Measurements from ENCODE around the gene MTHFSD.

MTHFSD gene

DNA sequence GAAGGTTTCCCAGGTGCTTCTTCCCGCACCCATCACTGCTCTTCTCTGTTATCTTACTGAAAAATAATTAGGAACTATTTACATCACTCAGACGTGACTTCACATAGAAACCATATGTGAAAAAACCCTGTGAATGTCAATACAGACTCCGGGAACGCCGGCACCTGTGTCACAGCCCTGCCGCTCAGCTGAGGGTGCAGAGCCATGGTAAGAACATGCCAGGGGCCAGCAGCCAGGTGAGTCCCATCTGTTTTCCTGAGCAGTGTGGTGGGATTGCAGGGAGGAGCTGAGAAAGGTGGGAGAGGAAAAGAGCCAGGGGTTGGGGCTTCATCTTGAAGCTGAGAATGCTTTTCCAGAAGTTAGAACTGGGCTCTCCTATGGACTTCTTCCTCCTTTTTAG lies 31.0 kb downstream of the MTHFSD start:
- no peak for DNase-seq

DNA sequence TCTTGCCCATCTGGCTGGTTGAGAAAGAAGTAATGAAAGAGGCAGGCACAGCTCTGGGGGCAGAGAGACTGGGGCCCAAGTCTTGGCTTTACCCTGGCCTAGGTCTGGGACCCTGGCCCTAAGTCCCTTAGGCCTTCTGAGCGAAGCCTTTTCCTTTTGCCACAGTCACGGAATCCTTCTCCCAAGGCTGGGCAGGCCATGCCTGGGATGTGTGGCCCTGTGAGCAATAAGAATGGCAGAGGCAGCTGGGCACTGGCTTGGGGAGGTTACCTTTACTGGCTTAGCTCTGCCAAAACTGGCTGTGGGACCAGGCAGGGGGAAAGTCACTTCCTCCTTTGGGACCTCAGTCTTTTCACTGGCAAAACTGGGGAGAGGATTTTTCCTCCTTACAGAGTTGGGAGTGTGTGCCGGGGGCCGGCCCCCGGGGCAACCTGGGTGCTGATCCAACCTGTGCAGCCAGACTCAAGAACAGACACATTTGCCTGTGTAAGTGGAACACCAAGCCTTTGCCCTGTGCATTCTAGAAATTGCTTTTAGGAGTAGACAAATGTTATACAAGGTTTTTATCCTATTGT lies 31.8 kb downstream of the MTHFSD start:
- DNase-seq: no peak

DNA sequence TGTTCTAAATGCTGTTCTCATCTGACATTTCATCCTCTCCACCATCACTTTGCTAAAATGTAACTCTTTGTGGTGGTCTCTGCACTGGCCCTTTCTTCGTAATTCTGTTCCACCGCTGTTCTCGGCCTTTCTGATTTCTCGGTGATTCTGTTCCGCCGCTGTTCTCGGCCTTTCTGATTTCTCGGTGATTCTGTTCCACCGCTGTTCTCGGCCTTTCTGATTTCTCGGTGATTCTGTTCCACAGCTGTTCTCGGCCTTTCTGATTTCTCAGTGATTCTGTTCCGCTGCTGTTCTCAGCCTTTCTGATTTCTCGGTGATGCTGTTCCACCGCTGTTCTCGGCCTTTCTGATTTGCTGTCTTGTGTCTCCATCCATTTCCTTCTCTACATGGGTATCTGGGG lies 32.4 kb downstream of the MTHFSD start:
- DNase-seq: no peak

DNA sequence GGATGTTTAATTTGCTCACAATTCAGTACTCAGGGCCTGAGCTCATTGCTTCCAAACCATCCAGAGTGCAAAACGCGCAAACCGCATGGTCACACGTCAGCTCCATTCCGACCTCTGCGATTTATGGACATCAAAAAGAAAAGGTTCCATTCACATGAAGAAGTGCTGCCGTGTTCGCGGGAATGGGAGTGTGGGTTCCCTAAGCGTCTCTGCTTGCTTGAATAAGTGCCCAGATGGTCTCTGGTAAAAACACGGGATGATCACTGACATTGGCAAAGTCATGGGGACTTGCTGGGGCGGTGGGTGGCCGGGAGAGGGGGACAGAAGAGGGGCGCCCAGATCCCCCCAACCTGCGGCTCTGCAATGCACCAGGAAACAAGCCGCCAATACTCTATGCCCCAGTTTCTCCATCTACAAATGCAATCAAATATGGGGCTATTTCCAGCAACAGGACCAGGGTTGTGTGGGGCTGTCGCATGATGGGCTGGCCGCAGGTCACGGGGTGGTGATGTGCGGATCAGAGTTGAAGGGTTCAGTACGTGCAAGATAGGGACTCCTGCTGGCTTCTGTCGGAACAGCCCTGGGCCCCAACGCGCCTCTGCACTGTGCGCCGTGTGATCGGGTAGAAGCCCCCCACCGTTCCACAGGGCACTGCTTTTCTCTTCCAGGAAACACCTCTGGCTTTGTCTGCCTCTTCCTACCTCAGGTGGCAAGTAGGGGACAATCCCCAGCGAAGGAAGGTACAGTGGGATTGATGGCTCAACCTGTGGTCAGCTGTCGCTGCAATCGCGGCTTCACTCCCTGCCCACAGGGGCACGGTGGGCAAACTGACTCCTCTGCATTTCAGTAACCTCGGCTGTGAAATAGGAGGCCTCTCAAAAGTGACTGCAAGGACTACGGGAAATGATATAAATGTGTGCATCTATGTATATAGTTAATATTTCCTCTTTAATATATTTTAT lies 33.5 kb downstream of the MTHFSD start:
- no peak for DNase-seq

DNA sequence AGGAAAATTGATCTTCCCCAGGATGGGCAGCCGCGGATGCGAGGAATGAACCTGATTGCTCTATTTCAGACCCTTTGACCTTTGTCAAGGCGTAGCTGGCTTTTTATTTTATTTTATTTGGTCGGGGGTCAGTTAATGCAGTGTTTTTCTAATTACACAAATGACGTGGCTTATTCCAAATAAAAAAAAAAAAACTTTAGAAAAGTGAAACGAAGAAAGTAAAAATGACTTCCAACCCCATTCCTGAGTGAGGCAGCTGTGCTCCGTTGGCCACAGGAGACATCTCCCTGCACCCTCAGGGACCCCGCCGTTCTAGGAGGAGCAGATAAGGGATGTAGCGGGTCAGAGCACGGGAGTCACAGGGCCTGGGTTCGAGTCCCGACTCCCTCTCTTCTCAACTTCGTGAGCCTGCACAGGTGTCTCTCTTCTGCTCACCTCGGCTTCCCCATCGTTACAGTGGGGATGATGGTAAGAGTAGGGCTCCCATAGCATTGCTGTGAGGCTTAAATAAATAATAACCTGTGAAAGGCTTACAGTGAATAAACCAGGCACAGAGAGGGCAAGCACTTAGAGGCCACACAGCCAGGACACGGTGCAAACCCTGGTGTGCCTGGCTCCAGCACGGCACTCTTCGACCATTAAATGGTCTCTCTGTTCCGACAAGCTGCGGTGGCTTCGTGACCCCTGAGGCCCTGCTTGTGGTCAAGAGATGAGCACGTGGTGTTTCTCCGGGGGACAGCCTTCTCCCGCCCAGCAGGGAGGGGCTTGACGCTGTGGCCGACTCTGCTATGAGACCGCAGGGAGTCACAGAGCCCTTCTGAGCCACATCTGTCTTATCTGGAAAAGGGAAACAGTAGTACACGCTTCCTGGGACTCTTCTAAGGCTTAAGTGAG lies 34.5 kb downstream of the MTHFSD start:
- no peak for DNase-seq

DNA sequence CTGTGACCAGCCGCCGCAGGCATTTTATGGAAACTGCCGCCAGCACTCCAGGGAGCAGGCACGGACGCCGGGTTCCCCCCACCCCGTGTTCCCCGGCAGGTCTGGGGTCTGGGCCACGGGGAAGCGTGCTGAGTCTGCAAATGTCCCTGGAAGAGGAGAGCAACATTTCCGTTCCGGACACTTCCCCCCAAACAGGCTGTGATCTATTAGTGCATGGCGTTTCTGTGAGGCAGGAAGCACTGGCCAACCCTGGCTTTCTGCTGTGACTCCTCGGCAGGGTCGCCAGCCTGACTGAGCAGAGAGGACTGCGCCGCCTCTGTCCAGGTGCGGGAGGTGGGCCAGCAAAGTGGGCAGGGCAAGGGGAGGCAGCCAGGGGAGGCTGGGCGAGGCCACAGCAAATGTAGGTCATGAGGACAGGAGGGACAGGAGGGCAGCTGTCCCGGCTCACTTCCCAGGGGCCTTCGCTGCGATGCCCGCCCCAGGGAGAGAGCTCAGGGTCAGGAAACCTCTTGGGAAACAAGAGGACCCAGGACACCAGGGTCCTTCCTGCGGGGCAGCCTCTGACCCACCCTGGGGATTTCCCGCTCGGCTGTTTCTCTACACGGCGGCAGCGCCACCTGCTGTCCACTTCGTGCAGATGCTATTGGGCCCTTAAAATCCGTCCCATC lies 35.3 kb downstream of the MTHFSD start:
- DNase-seq: peak; percentile 18

DNA sequence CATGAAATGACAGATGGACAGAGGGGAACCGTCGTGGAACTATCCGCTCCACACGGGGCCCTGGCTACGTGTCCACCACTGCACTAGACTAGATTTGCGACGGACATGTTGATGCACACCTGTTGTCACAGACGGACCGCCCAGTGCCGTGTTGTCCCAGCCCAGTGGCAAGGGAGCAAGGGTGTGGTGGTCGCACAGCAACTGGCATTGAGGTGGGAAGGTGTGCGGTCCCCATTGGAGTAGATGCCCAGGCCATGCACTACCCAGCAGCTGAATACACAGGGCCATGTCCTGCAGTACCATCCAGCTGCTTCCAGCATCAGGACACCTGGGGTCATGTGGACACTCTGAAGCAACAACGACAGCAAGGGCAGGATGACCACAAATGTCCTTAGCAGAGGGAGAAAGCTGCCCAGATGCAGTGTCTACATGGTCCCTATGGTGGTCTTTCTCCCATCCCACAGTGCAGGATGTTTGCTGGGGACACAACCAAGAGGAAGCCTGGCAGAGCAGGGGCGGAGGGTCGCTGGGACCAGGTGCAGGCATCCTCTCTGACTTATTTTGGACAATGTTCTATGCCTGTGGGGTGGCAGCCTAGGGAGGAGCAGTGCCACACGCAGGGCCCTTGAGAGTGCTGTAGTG lies 35.9 kb downstream of the MTHFSD start:
- DNase-seq: no peak

DNA sequence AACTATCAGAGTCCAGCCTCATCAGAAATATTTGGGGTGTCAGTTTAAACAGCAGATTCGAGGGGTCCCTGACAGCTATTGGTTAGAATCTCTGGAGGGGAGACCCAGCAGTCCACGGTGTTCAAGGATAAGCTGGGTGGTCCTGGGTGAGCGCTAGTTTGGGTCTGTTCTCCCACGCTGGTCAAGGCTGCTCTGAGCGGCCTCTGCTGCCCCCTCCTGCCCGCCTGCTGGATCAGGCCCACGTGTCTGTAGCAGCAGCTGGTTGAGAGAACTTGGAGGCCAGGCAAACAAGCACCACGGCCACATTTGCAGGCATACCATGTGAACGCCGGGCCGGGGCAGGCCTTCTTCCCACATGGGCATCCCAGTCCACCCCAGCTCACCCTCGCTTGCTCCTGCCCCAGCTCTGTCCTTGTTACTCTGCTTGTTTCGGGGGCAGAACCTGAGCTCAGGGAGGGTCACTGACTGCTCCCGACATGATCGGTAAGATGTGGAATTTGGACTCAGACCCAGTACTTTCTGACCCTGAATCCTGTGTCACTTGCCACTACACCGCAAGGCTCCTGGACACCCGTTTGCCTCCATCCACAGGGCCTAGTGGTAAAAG lies 37.3 kb downstream of the MTHFSD start:
- DNase-seq: no peak

DNA sequence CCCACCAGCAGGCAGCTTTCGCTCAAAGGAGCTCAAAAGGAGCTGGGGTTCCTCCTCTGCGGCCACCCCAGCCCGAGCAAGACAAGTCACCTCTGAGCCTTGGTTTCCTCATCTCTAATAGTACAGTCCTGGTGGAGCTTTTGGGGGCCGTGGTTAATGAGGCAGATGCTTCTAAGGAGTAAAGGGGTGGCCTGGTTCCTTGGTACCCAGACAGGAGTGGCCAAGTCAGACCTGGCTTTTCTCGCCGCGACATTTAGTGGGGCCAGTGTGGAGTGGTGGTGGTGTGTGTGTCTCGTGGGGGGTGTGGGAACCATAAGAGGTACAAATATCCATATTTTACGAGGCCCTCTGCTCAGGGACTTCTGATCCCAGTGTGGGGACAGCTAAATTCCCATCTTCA lies 38.0 kb downstream of the MTHFSD start:
- no peak for DNase-seq

DNA sequence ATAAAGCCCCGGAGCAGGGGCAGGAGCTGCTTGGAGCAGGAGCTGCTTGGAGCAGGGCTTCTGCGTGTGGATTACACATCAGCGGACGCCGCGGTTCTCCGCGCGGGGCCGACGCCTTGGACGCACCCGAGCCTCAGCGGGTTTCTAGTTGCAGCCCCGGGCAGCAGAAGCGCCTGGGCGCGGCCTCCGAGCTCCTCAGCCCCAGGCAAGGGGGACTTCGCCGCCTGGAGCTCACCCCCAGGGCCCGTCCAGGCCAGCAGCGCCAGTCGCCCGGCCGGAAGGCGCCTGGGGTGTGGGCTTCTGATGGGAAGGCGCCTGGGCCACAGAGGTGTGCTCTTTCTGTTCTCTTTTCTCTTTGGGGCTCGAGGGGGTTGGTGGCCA lies 38.4 kb downstream of the MTHFSD start:
- no peak for DNase-seq

DNA sequence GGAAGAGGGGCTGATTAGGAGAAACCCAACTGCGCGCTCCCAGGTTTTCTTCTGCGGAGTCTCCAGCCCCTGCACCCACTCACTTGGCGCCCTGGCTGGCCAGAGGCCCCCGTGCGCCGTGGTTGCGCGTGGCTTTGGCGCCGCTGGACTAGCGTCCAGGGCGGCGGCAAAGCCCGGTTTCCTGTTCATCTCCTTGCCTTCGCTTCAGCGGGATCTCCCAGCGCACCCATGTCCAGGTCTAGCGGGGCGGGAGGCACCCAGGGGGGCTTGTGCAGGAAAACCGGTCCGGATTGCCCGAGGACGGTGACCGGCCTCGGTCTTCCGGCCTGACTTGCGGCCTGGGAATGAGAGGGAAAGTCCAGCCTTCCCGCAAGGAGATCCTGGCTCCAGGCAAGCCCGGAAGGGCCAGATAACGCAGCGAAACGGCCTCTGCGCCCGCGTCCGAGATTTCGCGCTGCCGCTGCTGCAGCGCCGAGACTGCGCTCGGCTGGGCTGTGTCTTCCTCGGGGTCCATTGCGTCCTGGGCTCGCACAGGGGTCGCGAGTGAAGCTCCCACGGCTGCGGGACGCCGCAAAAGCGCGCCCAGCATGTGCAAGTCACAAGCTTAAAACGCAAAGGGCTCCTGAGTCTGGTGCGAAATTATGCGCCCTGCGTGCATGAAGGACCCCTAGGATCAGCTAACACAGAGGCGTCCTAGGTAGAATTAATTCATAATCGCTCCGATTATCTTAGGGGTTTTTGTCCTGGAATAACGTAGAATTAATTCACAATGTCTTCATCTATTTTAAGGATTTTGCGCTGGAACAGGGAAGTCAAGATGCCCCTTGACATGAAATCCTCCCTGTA lies 39.0 kb downstream of the MTHFSD start:
- DNase-seq: no peak

DNA sequence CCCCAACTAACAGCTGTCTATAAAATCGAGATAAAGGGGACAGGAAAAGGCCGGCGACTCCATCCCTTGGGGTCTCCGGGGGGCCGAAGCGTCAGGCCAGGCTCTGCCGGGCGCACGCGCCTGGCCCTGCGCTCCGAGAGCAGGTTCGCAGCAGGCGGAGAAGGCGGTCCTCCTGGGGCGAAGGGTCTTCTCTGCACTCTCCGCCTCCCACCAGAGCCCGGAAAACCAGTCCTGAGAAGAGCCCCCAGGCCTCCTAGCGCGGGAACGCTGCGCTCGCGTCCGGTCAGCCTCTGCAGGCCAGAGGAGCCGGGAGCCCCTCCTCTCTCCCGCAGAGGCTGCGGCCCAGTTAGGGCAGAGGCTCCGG lies 39.6 kb downstream of the MTHFSD start:
- DNase-seq: no peak

DNA sequence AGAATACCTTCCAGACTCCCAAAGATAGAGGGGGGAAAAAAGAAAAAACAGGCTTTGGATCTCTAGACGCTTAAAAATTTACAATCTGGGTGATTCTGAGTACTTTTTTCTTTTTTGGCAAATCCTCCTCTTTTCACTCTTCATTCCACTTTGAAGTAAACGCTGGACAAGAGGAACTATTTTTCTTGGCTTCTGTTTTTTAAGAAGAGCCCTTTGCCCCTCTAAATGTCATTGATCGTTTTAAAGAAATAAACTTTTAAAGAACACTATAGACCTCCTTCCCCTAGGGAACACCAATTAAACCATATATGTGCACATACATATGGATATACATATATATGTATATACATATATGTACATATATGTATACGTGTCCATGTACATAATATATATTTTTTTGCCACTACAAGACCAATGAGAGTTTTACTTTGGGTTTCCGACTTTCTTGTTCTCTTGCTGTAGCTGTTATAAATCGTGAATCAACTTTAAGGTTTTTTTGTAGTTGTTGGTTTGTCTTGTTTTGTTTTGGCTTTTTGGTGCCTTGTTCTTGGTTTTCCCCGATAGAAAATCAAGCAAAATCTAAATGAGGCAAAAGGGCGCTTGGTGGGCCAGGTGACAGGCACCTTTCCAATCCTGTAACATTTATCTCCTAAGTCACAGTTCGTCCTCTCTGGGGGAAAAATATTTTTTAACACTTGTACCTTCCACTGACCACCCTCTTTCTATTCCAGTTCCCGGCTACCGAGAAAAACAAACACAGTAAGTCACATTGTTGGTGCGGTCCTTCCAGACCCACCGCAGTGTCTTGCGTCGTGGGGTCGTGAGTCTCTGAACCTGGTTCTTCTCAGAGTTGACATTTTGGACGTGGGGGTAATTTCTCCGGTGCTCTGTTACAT lies 40.3 kb downstream of the MTHFSD start:
- DNase-seq: no peak

DNA sequence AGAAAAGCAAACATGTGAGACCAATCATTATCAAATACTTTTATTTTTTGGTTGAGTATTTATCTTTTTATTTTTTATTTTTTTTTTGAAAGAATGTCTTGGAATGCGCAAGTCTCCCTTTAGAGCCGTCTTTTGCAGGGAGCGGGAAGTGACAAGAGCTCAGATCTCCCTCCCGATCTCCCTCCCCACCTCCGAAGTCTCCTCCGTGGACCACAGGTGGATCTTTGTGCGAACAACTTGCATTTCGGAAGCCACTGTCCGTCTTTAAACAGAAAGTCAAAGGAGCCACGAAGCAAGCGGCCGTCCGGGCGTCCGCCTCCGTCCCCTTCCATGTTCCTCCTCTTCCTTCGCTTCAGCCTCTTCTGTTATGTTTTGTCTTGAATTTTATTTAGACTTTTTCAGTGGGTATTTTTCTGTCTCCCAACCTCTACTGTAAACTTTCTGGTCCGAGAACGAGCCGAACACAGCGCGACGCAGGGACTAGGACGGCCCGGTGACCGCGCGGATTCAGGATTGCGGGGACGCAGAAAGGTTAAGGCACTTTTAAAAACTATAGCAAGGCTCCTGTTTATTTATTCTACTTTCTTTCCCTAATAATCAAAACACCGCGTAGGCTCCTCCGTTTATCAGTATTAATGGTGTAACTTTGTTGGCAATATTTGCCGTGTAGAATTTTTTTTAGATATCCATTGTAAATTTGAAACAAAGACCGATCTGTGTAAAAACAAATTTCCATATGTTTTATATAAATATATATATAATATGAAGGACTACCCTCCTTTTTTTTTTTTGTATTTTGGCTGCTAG lies 41.4 kb downstream of the MTHFSD start:
- no peak for DNase-seq

DNA sequence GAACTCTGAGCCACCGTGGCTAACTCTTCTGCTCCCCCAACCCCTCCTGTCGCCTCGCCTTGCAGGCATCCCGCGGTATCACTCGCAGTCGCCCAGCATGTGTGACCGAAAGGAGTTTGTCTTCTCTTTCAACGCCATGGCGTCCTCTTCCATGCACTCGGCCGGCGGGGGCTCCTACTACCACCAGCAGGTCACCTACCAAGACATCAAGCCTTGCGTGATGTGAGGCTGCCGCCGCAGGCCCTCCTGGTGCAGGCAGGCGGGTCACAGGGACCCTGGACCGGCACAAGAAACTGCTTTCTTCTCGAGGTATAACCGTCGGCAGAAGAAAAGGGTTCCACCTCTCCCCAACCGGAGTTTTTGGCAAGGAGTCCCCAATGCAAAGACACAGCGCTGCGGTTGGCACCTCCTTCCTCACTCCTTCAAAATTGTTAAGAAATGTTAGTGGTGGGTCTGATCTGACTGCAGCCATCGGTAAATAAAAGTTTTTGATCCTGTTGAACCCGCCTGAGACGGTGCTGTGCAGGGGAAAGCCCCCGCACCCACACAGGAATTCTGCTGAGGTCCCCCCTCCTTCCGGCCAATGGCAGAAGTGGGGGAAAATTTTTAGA lies 42.1 kb downstream of the MTHFSD start:
- DNase-seq: no peak

DNA sequence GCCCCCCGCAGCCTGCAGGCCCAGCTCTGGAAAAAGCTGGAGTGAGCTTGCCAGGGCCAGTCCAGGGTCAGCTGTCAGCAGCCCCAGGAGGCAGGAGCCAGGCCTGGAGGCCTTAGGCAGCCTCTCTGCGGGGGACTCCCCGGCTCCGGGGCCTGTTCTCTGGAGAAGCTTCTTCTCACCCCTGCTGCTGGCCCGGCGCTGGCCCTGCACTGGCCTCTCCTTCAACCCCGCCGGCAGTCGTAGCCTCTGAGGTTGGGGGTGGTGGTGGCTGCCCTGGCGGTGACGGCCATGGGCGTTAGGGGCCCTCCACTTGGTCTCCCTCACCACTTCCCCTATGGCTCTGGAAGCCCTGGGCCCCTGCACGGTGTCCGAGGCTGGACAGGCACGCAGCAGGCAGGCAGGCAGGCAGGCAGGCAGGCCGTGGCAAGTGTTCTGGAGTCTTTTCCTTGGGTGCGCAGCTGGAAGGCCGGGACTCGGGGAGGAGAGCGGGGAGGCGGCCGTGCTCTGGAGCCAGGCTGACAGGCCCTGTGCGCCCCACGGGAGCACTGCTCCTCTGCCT lies 42.7 kb downstream of the MTHFSD start:
- no peak for DNase-seq

DNA sequence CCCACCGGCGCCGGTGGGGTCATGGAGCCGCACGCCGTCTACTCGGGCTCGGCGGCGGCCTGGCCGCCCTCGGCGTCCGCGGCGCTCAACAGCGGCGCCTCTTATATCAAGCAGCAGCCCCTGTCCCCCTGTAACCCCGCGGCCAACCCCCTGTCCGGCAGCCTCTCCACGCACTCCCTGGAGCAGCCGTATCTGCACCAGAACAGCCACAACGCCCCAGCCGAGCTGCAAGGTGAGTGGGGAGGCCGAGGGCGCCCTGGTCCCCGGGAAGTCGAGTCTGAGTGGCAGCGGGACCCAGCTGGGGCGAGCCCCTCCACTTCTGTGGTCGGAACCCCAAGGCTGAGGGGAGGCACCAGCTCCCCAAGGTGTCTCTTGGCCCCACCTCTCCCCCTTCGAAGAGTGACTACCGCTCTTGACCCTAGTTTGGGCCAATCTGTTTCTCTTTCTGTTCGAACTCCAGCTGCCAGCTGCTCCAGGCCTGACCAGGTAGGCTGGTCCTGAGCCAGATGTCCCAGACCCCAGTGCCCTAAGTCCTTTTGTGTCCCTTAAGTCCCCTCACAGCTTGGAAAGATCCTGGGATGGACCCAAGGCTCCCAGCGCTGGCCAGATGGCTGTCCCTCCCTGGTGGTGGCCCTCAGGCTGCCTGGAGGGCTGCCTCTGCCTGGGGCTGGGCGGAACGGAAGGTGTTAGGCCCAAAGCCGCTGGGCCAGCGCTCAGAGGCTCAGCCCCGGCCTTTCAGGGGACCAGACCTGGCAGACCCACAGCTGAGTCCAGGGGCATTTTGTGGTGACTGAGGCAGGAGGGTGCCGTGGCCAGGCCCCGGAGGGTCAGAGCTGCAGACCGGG lies 43.5 kb downstream of the MTHFSD start:
- no peak for DNase-seq

Measured in NCI-H526 treated with DMSO at 0.1 percent for 48 hours (cell line).